Adrenal gland (tissue), 12 donors: ENCODE results near the gene NCEH1. TPM values are rescaled to one million over a fixed set of nuclear protein-coding genes. Genes with fewer than 3 reads are reported as not detected.

Source experiments
- DNase-seq, 7 donors: peaks; one replicate each; pipeline ENCODE4 v3.0.0-alpha.2; 2019 to 2020
- H3K27ac ChIP-seq, 5 donors: fragments of 200-600 bp; sonication (generic) in 4 of 5; 1 replicate in 3 of 5; 2 replicates in 2 of 5; pipeline versions ENCODE4 v1.5.1 to v1.8.0; 2016 to 2020; ENCODE audit warnings: mild to moderate bottlenecking in 1 of 5
- H3K27me3 ChIP-seq: fragments of 200-600 bp; 2 replicates; pipeline ENCODE4 v1.8.0; 2021
- H3K36me3 ChIP-seq, 2 donors: fragments of 200-600 bp; replicated peaks in 1 of 2; 1 replicate in 1 of 2; 2 replicates in 1 of 2; pipeline versions ENCODE4 v1.5.1 to v1.8.0; 2018 to 2022
- H3K4me1 ChIP-seq, 2 donors: fragments of 200-600 bp; replicated peaks in 1 of 2; 1 replicate in 1 of 2; 2 replicates in 1 of 2; pipeline versions ENCODE4 v1.5.1 to v1.8.0; 2018 to 2021
- H3K4me3 ChIP-seq, 4 donors: fragments of 200-600 bp; sonication (generic) in 3 of 4; one replicate each; pipeline ENCODE4 v1.5.1; 2016 to 2018
- H3K9me3 ChIP-seq, 3 donors: fragments of 200-600 bp; sonication (generic) in 1 of 3; replicated peaks in 1 of 3; 1 replicate in 2 of 3; 2 replicates in 1 of 3; pipeline versions ENCODE4 v1.5.1 to v1.8.0; 2016 to 2021
- CTCF ChIP-seq, 6 experiments: fragments of 450-650 bp in 4 of 6; fragments of 200-600 bp in 2 of 6; sonication (generic) in 1 of 6; IDR thresholded peaks; 1 replicate in 5 of 6; 2 replicates in 1 of 6; pipeline versions ENCODE4 v1.5.1 to v1.8.0; 2016 to 2021; ENCODE audit warnings: antibody characterized with exemption in 6 of 6, mild to moderate bottlenecking in 2 of 6, moderate library complexity in 1 of 6
- POLR2A ChIP-seq, 2 donors: fragments of 450-650 bp; IDR thresholded peaks; one replicate each; pipeline ENCODE4 v1.6.1; 2017; ENCODE audit warnings: antibody characterized with exemption in 2 of 2, mild to moderate bottlenecking in 2 of 2, moderate library complexity in 1 of 2
- WGBS, 4 donors: extraction: QIAGEN DNeasy Blood & Tissue Kit in 2 of 4; methylation state at CpG; one replicate each; pipeline versions ENCODE4 v1.1.5 to v1.1.7; 2013 to 2017; 5-methylcytosine and 5-hydroxymethylcytosine counted together
- intact Hi-C, 2 donors: fragments of 100-400 bp; cut with DNase I; formaldehyde crosslinking; loops; one replicate each; pipeline versions ENCODE4 v1.14.1 to v1.15.0; 2022 to 2023
- polyA plus RNA-seq, 3 donors: library from polyadenylated mRNA; stranded (reverse); fragments of 200-250 nt in 2 of 3; fragments of 350-450 nt in 1 of 3; fragmentation: Illumina TruSeq in 1 of 3; extraction: RNeasy Lipid Tissue Mini Kit (QIAGEN cat#74804) in 1 of 3; gene quantifications; one replicate each; pipeline ENCODE4 v1.2.3, GENCODE V29; 2013 to 2014
- total RNA-seq, 9 donors: library from RNA; depleted of rRNA in 4 of 9; stranded (reverse); fragments of >200 nt in 4 of 9; fragments of 120-200 nt in 1 of 9; fragmentation: NEBNext Ultra II Directional in 1 of 9; extraction: Animal tissue kit (Norgen Biotek cat#: 25700) in 1 of 9; gene quantifications; one replicate each; pipeline versions ENCODE4 v1.1.0 to v1.2.4, GENCODE V29; 2013 to 2023
- donor health status: healthy with polysubstance abuse.
- donor health status: Bipolar disorder and iron deficiency.
- donor health status: DM: yes; HTN: yes; CAD: no.
- donor health status: DM: no; HTN: no; CAD: no.
- donor health status: DM: no; HTN: no; CAD: no.
- donor health status: DM: yes; HTN: yes; CAD: no.

Gene NCEH1
- total and polyA plus RNA-seq, 12 donors = 5.8 to 55.3 (median 39.4) TPM

DNA sequence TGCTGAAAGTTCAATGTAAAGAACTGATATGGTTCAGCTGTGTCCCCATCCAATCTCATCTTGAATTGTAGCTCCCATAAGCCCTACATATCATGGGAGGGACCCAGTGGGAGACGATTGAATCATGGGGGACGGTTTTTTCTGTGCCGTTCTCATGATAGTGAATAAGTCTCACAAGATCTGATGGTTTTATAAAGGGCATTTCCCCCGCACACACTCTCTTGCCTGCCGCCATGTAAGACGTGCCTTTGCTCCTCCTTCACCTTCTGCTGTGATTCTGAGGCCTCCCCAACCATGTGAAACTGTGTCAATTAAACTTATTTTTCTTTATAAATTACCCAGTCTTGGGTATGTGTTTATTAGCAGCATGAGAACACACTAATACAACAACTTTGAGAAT lies 101.1 kb downstream of the NCEH1 start:
- H3K27ac ChIP-seq = no peak overlapping the region
- no peaks in the 10 kb centered on the region for H3K9me3 ChIP-seq
- peaks cover 0 to 7% of the 10 kb centered on the region in 2 donors for H3K4me1 ChIP-seq
- TF ChIP-seq CTCF (IDR thresholded peaks at IDR 0.05) (no peak), POLR2A (IDR thresholded peaks at IDR 0.05) (no peak)
- DNase-seq = no peak
- H3K36me3 ChIP-seq = no peaks in the 10 kb centered on the region
- H3K27me3 ChIP-seq = no peaks in the 10 kb centered on the region
- no peak overlapping the region for H3K4me3 ChIP-seq
- WGBS, 4 donors = 89 to 94% (median 91%) methylated on average over 6 of the region's 6 CpGs
- intact Hi-C loops = no loop called here

- Histone ChIP-seq H3K27ac (no peak overlapping the region), H3K4me1 (peaks cover 0 to 7% of the 10 kb centered on the region in 2 donors), H3K36me3 (no peaks in the 10 kb centered on the region), H3K9me3 (no peaks in the 10 kb centered on the region), H3K27me3 (no peaks in the 10 kb centered on the region), H3K4me3 (no peak overlapping the region)
- intact Hi-C loops = no loop called here
- WGBS, 4 donors = 61 to 72% (median 70%) methylated on average over 2 of the region's 2 CpGs
- DNase-seq = no peak
- TF ChIP-seq POLR2A (IDR thresholded peaks at IDR 0.05) (no peak), CTCF (IDR thresholded peaks at IDR 0.05) (no peak)
Observed at GRCh38 chr3:172608575-172608974, 102.3 kb downstream of the NCEH1 start.

- H3K9me3 ChIP-seq = no peaks in the 10 kb centered on the region
- TF ChIP-seq POLR2A (IDR thresholded peaks at IDR 0.05) (no peak), CTCF (IDR thresholded peaks at IDR 0.05) (no peak)
- peak in 1 of 7 donors; percentile 25 for DNase-seq
- H3K27me3 ChIP-seq = no peaks in the 10 kb centered on the region
- no peak overlapping the region for H3K27ac ChIP-seq
- peaks cover 0 to 7% of the 10 kb centered on the region in 2 donors for H3K4me1 ChIP-seq
- intact Hi-C loops = no loop called here
- WGBS, 4 donors = 75 to 90% (median 85%) methylated on average over 2 of the region's 2 CpGs
- H3K36me3 ChIP-seq = no peaks in the 10 kb centered on the region
- H3K4me3 ChIP-seq = no peak overlapping the region
Observed at GRCh38 chr3:172607305-172608121, 103.4 kb downstream of the NCEH1 start.

GRCh38 chr3:172606021-172606420 lies 104.8 kb downstream of the NCEH1 start:
- Histone ChIP-seq H3K9me3 (no peaks in the 10 kb centered on the region), H3K27ac (no peak overlapping the region), H3K36me3 (no peaks in the 10 kb centered on the region), H3K4me3 (no peak overlapping the region), H3K27me3 (no peaks in the 10 kb centered on the region), H3K4me1 (peaks cover 0 to 7% of the 10 kb centered on the region in 2 donors)
- intact Hi-C loops = no loop called here
- TF ChIP-seq CTCF (IDR thresholded peaks at IDR 0.05) = no peak
- no peak for TF ChIP-seq POLR2A (IDR thresholded peaks at IDR 0.05)
- WGBS, 4 donors = 90 to 100% (median 94%) methylated on average over 4 to 5 of the region's 5 CpGs
- DNase-seq = no peak
